Kidney epithelial cell (primary cell): ENCODE results near the gene CNNM3. TPM values are rescaled to one million over a fixed set of nuclear protein-coding genes. Genes with fewer than 3 reads are reported as not detected.

Experiments used
- DNase-seq: peaks from one replicate; pipeline ENCODE4 v3.0.0-alpha.2; 2010; ENCODE audit warnings: low read depth
- H3K27me3 ChIP-seq: 2 replicates; pipeline ENCODE4 v1.6.0; 2011; ENCODE audit warnings: low read length; ENCODE audit not compliant: control insufficient read depth, insufficient read depth
- H3K36me3 ChIP-seq: 2 replicates; pipeline ENCODE4 v1.5.1; 2011; ENCODE audit warnings: low read length; ENCODE audit not compliant: control insufficient read depth, insufficient read depth
- H3K4me3 ChIP-seq: 2 replicates; pipeline ENCODE4 v1.5.1; 2011; ENCODE audit warnings: low read depth, mild to moderate bottlenecking, control low read depth, low read length
- total RNA-seq: library from RNA; depleted of rRNA; stranded (reverse); fragments of >200 nt; gene quantifications from 2 replicates; pipeline ENCODE4 v1.2.3, GENCODE V29; 2015
- TF ChIP-seq, protein P1 (sequence below): IDR thresholded peaks from 2 replicates; pipeline ENCODE4 v1.5.1; 2011; ENCODE audit warnings: mild to moderate bottlenecking, moderate library complexity, low read length, control low read depth, inconsistent platforms; ENCODE audit not compliant: insufficient read depth, poor library complexity, severe bottlenecking

Gene CNNM3
- total RNA-seq, 1 donor from 2014 or later: 9.2 TPM

GRCh38 chr2:96825057-96825456 is 9.0 kb downstream of the CNNM3 start:
- DNase-seq: no peak
- H3K4me3 ChIP-seq: no peak overlapping the region
- peaks cover 1% of the 10 kb centered on the region for H3K36me3 ChIP-seq
- no peaks in the 10 kb centered on the region for H3K27me3 ChIP-seq
- TF ChIP-seq, protein P1, sequence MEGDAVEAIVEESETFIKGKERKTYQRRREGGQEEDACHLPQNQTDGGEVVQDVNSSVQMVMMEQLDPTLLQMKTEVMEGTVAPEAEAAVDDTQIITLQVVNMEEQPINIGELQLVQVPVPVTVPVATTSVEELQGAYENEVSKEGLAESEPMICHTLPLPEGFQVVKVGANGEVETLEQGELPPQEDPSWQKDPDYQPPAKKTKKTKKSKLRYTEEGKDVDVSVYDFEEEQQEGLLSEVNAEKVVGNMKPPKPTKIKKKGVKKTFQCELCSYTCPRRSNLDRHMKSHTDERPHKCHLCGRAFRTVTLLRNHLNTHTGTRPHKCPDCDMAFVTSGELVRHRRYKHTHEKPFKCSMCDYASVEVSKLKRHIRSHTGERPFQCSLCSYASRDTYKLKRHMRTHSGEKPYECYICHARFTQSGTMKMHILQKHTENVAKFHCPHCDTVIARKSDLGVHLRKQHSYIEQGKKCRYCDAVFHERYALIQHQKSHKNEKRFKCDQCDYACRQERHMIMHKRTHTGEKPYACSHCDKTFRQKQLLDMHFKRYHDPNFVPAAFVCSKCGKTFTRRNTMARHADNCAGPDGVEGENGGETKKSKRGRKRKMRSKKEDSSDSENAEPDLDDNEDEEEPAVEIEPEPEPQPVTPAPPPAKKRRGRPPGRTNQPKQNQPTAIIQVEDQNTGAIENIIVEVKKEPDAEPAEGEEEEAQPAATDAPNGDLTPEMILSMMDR: no peak

DNA sequence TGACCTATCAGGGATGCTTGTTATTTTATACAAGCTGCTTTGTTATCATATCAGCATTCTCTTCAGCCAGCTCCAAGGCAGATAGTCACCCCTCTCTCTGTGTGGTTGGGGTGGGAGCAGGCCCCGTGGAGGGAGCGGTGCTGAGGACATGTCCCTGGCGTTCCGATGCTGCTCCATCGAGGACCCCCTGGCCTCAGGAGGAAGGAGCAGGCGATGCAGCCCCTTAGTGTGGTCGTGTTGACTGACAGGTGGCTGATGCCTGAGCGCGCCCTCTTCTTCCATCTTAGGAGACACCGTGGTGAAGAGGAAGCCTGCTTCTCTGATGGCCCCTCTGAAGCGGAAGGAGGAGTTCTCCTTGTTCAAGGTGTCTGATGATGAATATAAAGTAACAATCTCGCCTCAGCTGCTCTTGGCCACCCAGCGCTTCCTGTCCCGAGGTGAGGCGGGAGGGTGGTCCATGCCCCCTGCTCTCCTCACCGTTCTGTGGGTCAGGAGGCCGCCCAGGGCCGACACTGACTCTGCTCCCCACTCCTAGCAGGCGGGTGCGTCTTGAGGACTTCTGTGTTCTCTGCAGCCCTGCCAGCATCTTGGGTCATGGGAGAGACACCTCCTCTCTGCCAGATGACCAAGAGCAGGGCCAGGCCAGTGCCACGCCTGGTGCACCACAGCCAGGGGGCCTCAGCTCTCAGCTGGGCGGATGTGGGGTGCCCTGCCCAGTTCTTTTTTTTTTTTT is 10.6 kb downstream of the CNNM3 start:
- TF ChIP-seq, protein P1: no peak
- DNase-seq: no peak
- peaks cover 1% of the 10 kb centered on the region for H3K36me3 ChIP-seq
- H3K4me3 ChIP-seq: no peak overlapping the region
- no peaks in the 10 kb centered on the region for H3K27me3 ChIP-seq

- DNase-seq: no peak
- Histone ChIP-seq H3K36me3 (peaks cover 3% of the 10 kb centered on the region), H3K27me3 (no peaks in the 10 kb centered on the region), H3K4me3 (no peak overlapping the region)
- TF ChIP-seq, protein P1: no peak
These were observed 12.4 kb downstream of the CNNM3 start for GRCh38 chr2:96828436-96828835.

DNA sequence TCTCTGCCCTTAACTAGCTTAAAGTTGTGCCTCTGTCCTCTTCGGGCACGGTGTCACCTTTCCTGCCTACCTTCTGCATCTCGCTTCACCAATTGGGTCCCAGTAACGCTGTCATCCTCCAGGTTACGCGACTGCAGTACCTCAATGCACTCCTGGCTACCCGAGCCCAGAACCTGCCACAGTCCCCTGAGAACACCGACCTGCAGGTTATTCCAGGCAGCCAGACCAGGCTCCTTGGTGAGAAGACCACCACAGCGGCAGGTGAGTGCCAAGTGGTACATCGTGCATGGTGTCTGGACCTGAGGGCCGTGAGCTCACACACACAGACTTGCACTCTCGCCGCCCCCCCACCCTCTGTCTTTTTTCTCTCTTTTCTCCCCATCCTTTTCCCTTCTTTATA is 12.8 kb downstream of the CNNM3 start:
- Histone ChIP-seq H3K27me3 (no peaks in the 10 kb centered on the region), H3K36me3 (peaks cover 3% of the 10 kb centered on the region), H3K4me3 (no peak overlapping the region)
- TF ChIP-seq, protein P1: no peak
- no peak for DNase-seq

DNA sequence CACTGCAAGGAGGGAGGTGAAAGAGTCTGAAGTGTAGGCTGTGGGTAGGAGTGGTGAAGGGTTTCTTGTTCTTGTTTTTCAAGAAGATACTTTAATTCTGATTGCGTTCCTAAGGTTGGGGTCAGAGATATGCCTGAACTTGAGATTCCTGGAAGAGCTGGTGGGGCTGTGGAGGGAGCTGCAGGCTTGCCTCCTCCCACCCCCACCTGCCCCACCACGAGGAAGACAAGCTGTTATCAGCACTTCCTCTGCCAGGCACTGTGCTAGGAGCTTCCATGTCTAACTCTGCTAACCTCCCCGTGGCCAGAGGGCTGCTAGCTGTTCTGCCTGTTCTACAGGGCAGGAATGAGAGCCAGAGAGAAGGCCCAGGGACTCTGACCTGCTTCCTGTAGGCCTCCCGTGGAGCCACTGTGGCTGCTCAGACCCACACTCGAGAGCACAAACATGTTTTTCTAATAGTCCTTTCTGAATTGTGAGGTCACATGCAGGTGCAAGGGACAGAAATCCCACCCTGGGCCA is 14.0 kb downstream of the CNNM3 start:
- H3K36me3 ChIP-seq: peaks cover 3% of the 10 kb centered on the region
- DNase-seq: no peak

More for the DNA sequence above, 14.0 kb downstream of the CNNM3 start:
- H3K4me3 ChIP-seq: no peak overlapping the region
- TF ChIP-seq, protein P1: no peak
- no peaks in the 10 kb centered on the region for H3K27me3 ChIP-seq
